GM18909 (cell line): ENCODE data around the gene CDK14.

Experiments used
- ATAC-seq: cut with Tn5 transposase; IDR thresholded peaks from one replicate; pipeline ENCODE4 v1.9.1; 2021; ENCODE audit warnings: mild to moderate bottlenecking; ENCODE audit not compliant: unreplicated experiment, poor library complexity

Gene CDK14

DNA sequence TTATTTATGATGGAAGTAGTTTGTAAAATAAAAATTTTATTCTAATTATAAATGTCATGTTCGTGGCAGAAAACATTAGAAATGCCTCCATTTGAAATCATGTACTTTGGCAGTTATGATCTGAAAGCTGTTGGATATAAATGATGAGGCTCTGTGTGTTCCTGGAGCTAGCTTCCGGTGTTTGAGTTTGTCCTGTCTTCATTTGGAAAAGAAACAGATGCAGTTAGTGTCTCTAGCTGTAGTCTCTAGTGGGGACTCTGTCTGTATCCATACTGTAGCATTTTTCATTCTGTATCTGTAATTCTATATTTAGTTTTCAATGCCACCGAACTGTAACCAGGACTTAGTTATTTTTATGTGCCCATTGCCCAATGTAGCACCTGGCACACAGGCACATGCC, 471.1 kb downstream of the CDK14 start:
- no peak for ATAC-seq

- no peak for ATAC-seq
These were observed 472.1 kb downstream of the CDK14 start for GRCh38 chr7:91068136-91068795.

DNA sequence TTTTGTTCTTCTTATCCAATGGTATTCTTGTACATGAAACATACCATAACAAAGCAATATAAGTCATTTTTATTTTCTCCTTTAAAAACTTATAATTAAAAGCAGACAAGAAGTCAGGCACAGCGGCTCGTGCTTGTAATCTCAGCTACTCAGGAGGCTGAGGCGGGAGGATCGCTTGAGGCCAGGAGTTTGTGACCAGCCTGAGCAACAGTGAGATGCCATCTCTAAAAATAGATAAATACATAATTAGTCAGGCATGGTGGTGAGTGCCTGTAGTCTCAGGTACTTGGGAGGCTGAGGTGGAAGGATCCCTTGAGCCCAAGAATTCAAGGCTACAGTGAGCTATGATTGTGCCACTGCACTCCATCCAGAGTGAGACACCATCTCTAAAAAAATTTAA, 473.0 kb downstream of the CDK14 start:
- no peak for ATAC-seq

DNA sequence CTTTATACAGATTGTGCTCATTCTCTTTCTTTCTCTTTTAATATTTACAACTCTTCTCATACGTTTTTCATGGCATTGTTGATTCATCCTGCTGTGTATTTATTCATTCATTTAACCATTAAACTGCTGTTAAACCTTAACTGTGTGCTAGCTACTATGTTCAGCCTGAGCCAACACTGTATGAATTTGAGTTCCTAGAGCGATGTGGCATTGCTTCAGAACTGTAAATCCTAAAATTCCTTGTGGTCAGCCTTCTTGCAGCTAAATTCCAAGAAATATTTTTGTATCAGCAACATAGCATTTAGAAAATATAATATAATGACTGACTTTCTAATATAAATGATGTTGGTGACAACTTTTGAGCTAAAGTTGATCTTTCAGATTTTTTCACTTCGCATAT, 483.4 kb downstream of the CDK14 start:
- ATAC-seq: no peak

GRCh38 chr7:91080351-91080750, 484.2 kb downstream of the CDK14 start:
- ATAC-seq: no peak

- ATAC-seq: no peak
These were observed 485.9 kb downstream of the CDK14 start for GRCh38 chr7:91082038-91082437.

DNA sequence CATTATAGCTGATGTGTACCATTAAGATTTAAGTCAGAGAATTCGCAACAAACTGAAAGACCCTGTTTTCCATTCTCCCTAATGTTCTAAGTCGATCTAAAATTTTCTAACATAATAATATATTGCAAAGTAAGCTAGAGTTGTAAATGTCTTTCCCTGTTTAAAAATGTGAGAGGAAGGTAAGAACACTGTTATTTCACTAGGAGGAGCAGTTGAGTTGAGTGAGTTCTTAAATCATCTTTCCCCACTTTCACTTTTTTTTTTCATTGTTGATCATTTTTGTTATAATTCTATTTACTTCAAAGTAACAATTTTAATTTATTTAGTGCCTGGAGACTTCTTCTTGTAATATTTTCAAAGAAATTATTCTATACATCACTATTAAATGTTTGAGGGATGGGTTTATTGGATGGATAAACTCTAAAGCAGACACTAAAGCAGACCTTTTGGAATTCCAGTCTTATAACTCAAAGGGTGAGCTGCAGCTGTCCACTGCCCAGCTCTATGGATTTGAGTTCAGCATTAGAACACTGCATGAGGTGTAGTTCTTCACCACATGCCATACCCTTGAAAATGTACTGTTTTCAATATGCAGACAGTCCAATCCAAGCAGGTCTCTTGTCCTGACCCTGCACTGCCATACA, 486.9 kb downstream of the CDK14 start:
- ATAC-seq: no peak

GRCh38 chr7:91083855-91084644, 487.9 kb downstream of the CDK14 start:
- ATAC-seq: no peak

GRCh38 chr7:91085175-91085574, 489.1 kb downstream of the CDK14 start:
- ATAC-seq: no peak

- ATAC-seq: no peak
These were observed 490.1 kb downstream of the CDK14 start for GRCh38 chr7:91086200-91086599.

DNA sequence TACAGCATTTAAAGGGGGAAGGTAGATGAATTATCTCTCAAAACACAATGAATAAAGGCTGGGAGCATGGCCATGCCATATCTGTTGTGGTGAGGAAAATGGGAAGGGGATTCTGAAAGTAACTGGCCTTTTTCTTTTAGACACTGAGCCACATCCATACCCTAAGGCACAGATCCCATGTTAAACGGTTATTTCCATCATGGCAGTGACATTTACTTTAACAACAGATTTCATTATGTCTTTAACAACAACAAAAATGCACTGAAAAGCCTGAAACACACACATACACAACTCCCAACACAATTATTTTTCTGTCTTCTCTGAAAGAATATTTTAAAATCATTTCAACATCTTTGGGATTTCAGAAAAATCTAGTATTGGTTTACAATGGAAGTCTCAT, 492.0 kb downstream of the CDK14 start:
- no peak for ATAC-seq

- no peak for ATAC-seq
These were observed 492.6 kb downstream of the CDK14 start for GRCh38 chr7:91088691-91089090.

- peak; percentile 74 for ATAC-seq
These were observed 493.4 kb downstream of the CDK14 start for GRCh38 chr7:91089382-91089963.

DNA sequence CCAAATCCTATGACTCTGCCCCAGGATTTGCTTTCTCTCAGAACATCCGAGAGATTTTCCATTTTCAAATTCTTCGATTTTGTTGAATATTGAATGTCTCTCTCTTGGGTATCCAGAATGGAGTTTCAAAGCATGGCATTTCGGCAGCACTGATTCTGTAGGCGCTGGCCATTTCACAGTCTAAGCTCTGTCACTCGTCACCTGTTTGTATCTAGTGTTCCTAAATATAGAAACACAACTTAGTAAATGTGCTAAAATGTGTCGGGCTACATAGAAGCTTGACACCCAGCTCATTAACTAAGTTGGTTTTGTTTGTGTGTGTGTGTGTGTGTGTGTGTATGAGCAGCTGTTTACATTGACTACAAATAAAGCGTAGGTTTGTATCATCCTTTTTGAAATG, 494.6 kb downstream of the CDK14 start:
- ATAC-seq: no peak

DNA sequence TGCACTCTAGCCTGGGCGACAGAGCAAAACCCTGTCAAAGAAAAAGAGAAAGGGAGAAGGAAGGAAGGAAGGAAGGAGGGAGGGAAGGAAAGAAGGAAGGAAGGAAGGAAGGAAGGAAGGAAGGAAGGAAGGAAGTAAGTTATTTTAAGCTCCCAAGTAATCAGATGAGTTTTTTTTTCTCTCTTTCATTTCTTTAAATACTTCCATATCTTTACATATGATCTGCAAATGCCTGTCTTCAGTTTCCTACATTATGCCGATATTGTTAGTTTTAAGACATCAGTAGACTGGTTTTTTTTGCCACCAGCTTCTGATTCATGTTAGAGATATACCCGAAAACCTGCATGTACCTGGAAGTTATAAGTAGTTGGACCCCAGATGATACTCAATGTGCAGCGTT, 495.5 kb downstream of the CDK14 start:
- no peak for ATAC-seq

GRCh38 chr7:91093181-91093580, 497.1 kb downstream of the CDK14 start:
- ATAC-seq: no peak

DNA sequence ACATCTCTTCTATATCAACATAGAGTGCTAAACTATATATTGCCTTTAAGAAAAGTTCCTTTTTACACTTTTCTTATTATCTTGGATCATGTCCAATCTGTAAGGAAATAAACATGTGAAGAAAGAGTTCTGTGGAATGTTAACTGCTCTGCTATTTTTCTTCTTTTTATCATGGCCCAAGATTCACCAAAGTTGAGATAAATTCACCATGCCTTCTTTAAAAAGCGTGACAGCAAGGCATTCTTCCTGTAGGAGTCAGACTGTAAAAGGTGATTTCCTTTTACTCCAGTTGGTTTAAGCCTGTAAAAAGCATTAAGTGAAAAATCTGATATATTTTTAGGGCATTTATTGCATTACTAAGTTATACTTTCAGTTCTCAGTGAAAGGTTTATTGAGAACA, 502.4 kb downstream of the CDK14 start:
- no peak for ATAC-seq

DNA sequence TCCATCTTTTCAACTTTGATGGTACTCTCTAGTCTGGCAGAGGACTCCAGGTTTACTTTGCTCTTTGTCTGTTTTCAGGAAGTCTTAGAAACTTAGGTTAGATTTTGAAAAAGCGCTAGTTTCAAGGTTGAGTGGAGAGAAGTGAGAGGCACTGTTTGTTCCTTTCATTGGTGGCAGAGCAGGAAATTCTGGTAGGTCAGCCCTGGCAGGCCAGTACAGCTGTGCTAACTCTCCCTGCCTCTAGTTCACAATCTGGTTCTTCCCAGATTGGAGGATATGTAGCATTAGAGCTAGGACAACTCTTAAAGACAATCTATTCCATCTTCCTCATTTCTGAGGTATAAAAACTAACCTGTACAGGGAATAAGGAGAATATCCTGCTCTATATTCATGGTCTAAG, 507.2 kb downstream of the CDK14 start:
- no peak for ATAC-seq

DNA sequence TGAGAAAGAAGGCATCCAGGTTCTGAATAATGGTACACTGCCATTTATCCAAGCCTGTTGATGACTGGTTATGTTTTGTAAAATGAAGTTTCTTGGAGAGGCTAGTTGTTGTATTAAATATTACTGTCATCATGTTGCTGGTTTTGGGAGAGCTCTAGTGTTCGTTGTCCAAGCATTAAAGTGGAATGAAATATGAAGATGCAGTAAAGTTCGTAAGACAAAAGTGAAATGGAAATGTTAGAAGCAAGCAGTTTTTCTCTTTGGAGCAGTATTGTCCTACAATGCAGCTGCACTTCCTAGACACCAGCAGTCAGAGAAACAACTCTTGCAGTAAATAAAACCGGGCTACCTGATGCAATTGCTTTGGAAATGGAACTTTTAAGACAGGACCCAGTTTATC, 511.3 kb downstream of the CDK14 start:
- no peak for ATAC-seq

DNA sequence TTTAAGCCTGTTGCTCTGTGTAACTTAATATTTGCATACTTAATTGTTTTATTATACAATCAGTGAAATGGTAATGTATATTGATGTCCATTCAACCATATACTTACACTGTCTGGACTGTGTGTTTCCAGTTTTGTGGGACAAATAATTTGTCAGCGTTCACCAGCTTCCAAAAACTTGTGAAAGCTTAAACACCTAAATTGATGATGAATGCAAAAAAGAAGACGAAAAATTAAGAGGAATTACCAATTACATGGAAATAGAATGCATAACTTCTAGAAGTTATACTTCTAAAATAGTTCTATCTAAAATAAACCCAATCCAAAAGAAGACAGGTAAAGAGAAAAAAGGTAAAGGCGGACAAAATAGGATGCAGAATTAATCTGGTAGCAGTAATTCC, 513.1 kb downstream of the CDK14 start:
- no peak for ATAC-seq

DNA sequence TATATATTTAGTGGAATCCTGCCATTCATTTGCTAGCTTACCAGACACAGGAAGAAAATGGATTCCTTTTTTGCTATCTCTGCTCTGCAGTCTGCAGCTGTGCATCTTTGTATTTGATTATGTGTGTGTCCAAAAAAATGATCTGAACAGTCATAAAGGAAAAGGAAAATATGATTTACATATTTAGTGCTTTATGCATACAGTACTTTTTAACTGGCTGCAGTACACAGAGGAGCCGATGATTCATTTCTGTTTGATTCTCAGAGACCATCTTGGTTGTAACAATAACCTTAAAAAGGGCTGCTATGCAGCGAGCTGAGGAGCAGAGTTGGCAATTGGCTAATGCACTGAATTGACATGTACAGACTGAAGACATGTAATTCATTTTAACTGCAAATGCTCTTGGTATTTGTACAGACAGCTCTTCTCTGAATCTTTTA, 516.8 kb downstream of the CDK14 start:
- ATAC-seq: no peak
